ENCODE data around the gene RAMP1.

RAMP1 gene

GRCh38 chr2:237868631-237869342, 9.4 kb downstream of the RAMP1 start:
- no peaks in the 10 kb centered on the region for H3K4me1 ChIP-seq (ENCODE audit: insufficient read depth, low read length, severe bottlenecking)
- peaks cover 4% of the 10 kb centered on the region; the same call in 1 of the 2 replicates for H3K27me3 ChIP-seq (ENCODE audit: insufficient read depth, low read length)

GRCh38 chr2:237869343-237870102, 10.1 kb downstream of the RAMP1 start:
- Histone ChIP-seq H3K27me3 (ENCODE audit: insufficient read depth, low read length) (0 out of 2 replicates have a peak, but pooled peaks cover 4% of the 10 kb centered on the region), H3K4me1 (ENCODE audit: insufficient read depth, low read length, severe bottlenecking) (no peaks in the 10 kb centered on the region), H3F3A (ENCODE audit: insufficient read depth, low read length) (no peaks in the 10 kb centered on the region)

More at GRCh38 chr2:237868631-237869342, 9.4 kb downstream of the RAMP1 start:
- no peak overlapping the region for H3K9ac ChIP-seq (ENCODE audit: low read length)
- H3K4me2 ChIP-seq (ENCODE audit: low read length) = no peak overlapping the region
- no peaks in the 10 kb centered on the region for H3K9me3 ChIP-seq (ENCODE audit: low read length)
- H3F3A ChIP-seq (ENCODE audit: insufficient read depth, low read length) = no peaks in the 10 kb centered on the region
- no peak overlapping the region for H3K27ac ChIP-seq (ENCODE audit: low read depth, low read length, poor library complexity, severe bottlenecking)
- no peaks in the 10 kb centered on the region for H4K20me1 ChIP-seq (ENCODE audit: insufficient read depth, low read length)
- H3K79me2 ChIP-seq (ENCODE audit: insufficient read depth, low read length) = no peaks in the 10 kb centered on the region
- H3K9me2 ChIP-seq (ENCODE audit: low read depth, low read length) = no peaks in the 10 kb centered on the region
- TF ChIP-seq EZH2 (IDR thresholded peaks at IDR 0.05; ENCODE audit: borderline replicate concordance, low read length) = no peak
- no peak overlapping the region for H3K4me3 ChIP-seq (ENCODE audit: low read depth, low read length, poor library complexity, severe bottlenecking)
- H3K36me3 ChIP-seq (ENCODE audit: insufficient read depth, low read length) = no peaks in the 10 kb centered on the region
- H2AFZ ChIP-seq (ENCODE audit: low read length) = no peak overlapping the region

GRCh38 chr2:237870126-237870525, 10.7 kb downstream of the RAMP1 start:
- H3K36me3 ChIP-seq (ENCODE audit: insufficient read depth, low read length) = no peaks in the 10 kb centered on the region
- no peaks in the 10 kb centered on the region for H3F3A ChIP-seq (ENCODE audit: insufficient read depth, low read length)
- H3K4me2 ChIP-seq (ENCODE audit: low read length) = no peak overlapping the region
- no peaks in the 10 kb centered on the region for H3K9me2 ChIP-seq (ENCODE audit: low read depth, low read length)
- H3K9ac ChIP-seq (ENCODE audit: low read length) = no peak overlapping the region
- H2AFZ ChIP-seq (ENCODE audit: low read length) = no peak overlapping the region
- H3K4me3 ChIP-seq (ENCODE audit: low read depth, low read length, poor library complexity, severe bottlenecking) = no peak overlapping the region
- no peak for TF ChIP-seq EZH2 (IDR thresholded peaks at IDR 0.05; ENCODE audit: borderline replicate concordance, low read length)
- TF ChIP-seq CTCF (IDR thresholded peaks at IDR 0.05; ENCODE audit: low read length) = no peak
- H3K9me3 ChIP-seq (ENCODE audit: low read length) = no peaks in the 10 kb centered on the region
- H3K79me2 ChIP-seq (ENCODE audit: insufficient read depth, low read length) = no peaks in the 10 kb centered on the region
- H3K4me1 ChIP-seq (ENCODE audit: insufficient read depth, low read length, severe bottlenecking) = no peaks in the 10 kb centered on the region
- 0 out of 2 replicates have a peak, but pooled peaks cover 4% of the 10 kb centered on the region for H3K27me3 ChIP-seq (ENCODE audit: insufficient read depth, low read length)
- no peaks in the 10 kb centered on the region for H4K20me1 ChIP-seq (ENCODE audit: insufficient read depth, low read length)
- no peak overlapping the region for H3K27ac ChIP-seq (ENCODE audit: low read depth, low read length, poor library complexity, severe bottlenecking)

More at GRCh38 chr2:237869343-237870102, 10.1 kb downstream of the RAMP1 start:
- no peak overlapping the region for H3K4me2 ChIP-seq (ENCODE audit: low read length)
- H3K9me2 ChIP-seq (ENCODE audit: low read depth, low read length) = no peaks in the 10 kb centered on the region
- no peak overlapping the region for H3K27ac ChIP-seq (ENCODE audit: low read depth, low read length, poor library complexity, severe bottlenecking)
- no peak overlapping the region for H3K4me3 ChIP-seq (ENCODE audit: low read depth, low read length, poor library complexity, severe bottlenecking)
- H3K36me3 ChIP-seq (ENCODE audit: insufficient read depth, low read length) = no peaks in the 10 kb centered on the region
- H2AFZ ChIP-seq (ENCODE audit: low read length) = no peak overlapping the region
- H3K79me2 ChIP-seq (ENCODE audit: insufficient read depth, low read length) = no peaks in the 10 kb centered on the region
- no peaks in the 10 kb centered on the region for H3K9me3 ChIP-seq (ENCODE audit: low read length)
- no peaks in the 10 kb centered on the region for H4K20me1 ChIP-seq (ENCODE audit: insufficient read depth, low read length)
- H3K9ac ChIP-seq (ENCODE audit: low read length) = no peak overlapping the region
- TF ChIP-seq EZH2 (IDR thresholded peaks at IDR 0.05; ENCODE audit: borderline replicate concordance, low read length) (no peak), CTCF (IDR thresholded peaks at IDR 0.05; ENCODE audit: low read length) (no peak)

All from OCI-LY1 (cell line).